Liver (tissue), 9 donors: ENCODE data around the gene TRDMT1. TPM values are rescaled to one million over a fixed set of nuclear protein-coding genes. Genes with fewer than 3 reads are reported as not detected.

Experiments
- DNase-seq: peaks from one replicate; pipeline ENCODE4 v3.0.0-alpha.2; 2017; ENCODE audit warnings: low spot score
- H3K27ac ChIP-seq, 2 donors: one replicate each; pipeline ENCODE4 v1.7.0; 2013; ENCODE audit warnings: inconsistent platforms in 2 of 2, low read length in 2 of 2, control low read depth in 1 of 2, low read depth in 1 of 2, mild to moderate bottlenecking in 1 of 2
- H3K27me3 ChIP-seq, 4 donors: one replicate each; pipeline versions ENCODE4 v1.6.1 to v1.7.0; 2013; ENCODE audit warnings: low read length in 3 of 4, inconsistent platforms in 1 of 4, mild to moderate bottlenecking in 1 of 4, moderate library complexity in 1 of 4; ENCODE audit not compliant: control insufficient read depth in 4 of 4, insufficient read depth in 4 of 4
- H3K36me3 ChIP-seq, 4 donors: one replicate each; pipeline versions ENCODE4 v1.6.1 to v1.7.0; 2013; ENCODE audit warnings: low read length in 3 of 4, mild to moderate bottlenecking in 3 of 4, low read depth in 1 of 4, moderate library complexity in 1 of 4; ENCODE audit not compliant: control insufficient read depth in 4 of 4, insufficient read depth in 3 of 4
- H3K4me1 ChIP-seq, 4 donors: one replicate each; pipeline versions ENCODE4 v1.6.1 to v1.7.0; 2013; ENCODE audit warnings: low read length in 3 of 4, mild to moderate bottlenecking in 3 of 4, moderate library complexity in 1 of 4; ENCODE audit not compliant: control insufficient read depth in 4 of 4, insufficient read depth in 4 of 4
- H3K4me3 ChIP-seq, 3 donors: one replicate each; pipeline versions ENCODE4 v1.6.1 to v1.7.0; 2013; ENCODE audit warnings: low read length in 3 of 3, control low read depth in 1 of 3, low read depth in 1 of 3, mild to moderate bottlenecking in 1 of 3
- H3K9ac ChIP-seq, 2 donors: one replicate each; pipeline ENCODE4 v1.7.0; 2013; ENCODE audit warnings: low read length in 2 of 2, mild to moderate bottlenecking in 2 of 2, moderate library complexity in 2 of 2, control low read depth in 1 of 2, low read depth in 1 of 2
- H3K9me3 ChIP-seq, 4 donors: one replicate each; pipeline versions ENCODE4 v1.6.1 to v1.7.0; 2013; ENCODE audit warnings: low read length in 3 of 4; ENCODE audit not compliant: control insufficient read depth in 4 of 4
- ATF3 ChIP-seq: IDR thresholded peaks from 2 replicates; pipeline ENCODE4 v1.6.1; 2016; ENCODE audit warnings: antibody characterized with exemption
- CTCF ChIP-seq: fragments of 150-350 bp; IDR thresholded peaks from 2 replicates; pipeline ENCODE4 v1.5.1; 2017; ENCODE audit warnings: improper control_type of control experiment, low read depth, low read length; ENCODE audit not compliant: missing input control
- EGR1 ChIP-seq, 2 donors: IDR thresholded peaks; 2 replicates each; pipeline ENCODE4 v1.6.1; 2016 to 2018; ENCODE audit warnings: antibody characterized with exemption in 2 of 2, low read depth in 2 of 2
- FOXA2 ChIP-seq: IDR thresholded peaks from 2 replicates; pipeline ENCODE4 v1.6.1; 2016; ENCODE audit warnings: antibody characterized with exemption
- GABPA ChIP-seq, 2 donors: IDR thresholded peaks in 1 of 2; conservative IDR thresholded peaks in 1 of 2; 2 replicates each; pipeline ENCODE4 v1.6.1; 2016; ENCODE audit warnings: antibody characterized with exemption in 2 of 2, mild to moderate bottlenecking in 1 of 2, moderate library complexity in 1 of 2
- HNF4A ChIP-seq, 2 donors: conservative IDR thresholded peaks; 2 replicates each; pipeline ENCODE4 v1.6.1; 2016; ENCODE audit warnings: antibody characterized with exemption in 2 of 2, mild to moderate bottlenecking in 2 of 2
- HNF4G ChIP-seq: IDR thresholded peaks from 2 replicates; pipeline ENCODE4 v1.6.1; 2016; ENCODE audit warnings: antibody characterized with exemption
- JUND ChIP-seq, 2 donors: IDR thresholded peaks; 2 replicates each; pipeline ENCODE4 v1.6.1; 2016; ENCODE audit warnings: antibody characterized with exemption in 2 of 2
- MAX ChIP-seq: IDR thresholded peaks from 2 replicates; pipeline ENCODE4 v1.6.1; 2016; ENCODE audit warnings: antibody characterized with exemption
- NR2F2 ChIP-seq: IDR thresholded peaks from 2 replicates; pipeline ENCODE4 v1.6.1; 2016; ENCODE audit warnings: antibody characterized with exemption
- RAD21 ChIP-seq, 2 donors: IDR thresholded peaks; 2 replicates each; pipeline ENCODE4 v1.6.1; 2016; ENCODE audit warnings: antibody characterized with exemption in 2 of 2, mild to moderate bottlenecking in 2 of 2
- REST ChIP-seq: IDR thresholded peaks from 2 replicates; pipeline ENCODE4 v1.6.1; 2016; ENCODE audit warnings: antibody characterized with exemption, mild to moderate bottlenecking
- RXRA ChIP-seq, 2 donors: IDR thresholded peaks; 2 replicates each; pipeline ENCODE4 v1.6.1; 2017 to 2018; ENCODE audit warnings: antibody characterized with exemption in 2 of 2, mild to moderate bottlenecking in 1 of 2
- SP1 ChIP-seq: IDR thresholded peaks from 2 replicates; pipeline ENCODE4 v1.6.1; 2018; ENCODE audit warnings: antibody characterized with exemption, mild to moderate bottlenecking
- TAF1 ChIP-seq: conservative IDR thresholded peaks from 2 replicates; pipeline ENCODE4 v1.6.1; 2016; ENCODE audit warnings: antibody characterized with exemption, mild to moderate bottlenecking
- YY1 ChIP-seq: IDR thresholded peaks from 2 replicates; pipeline ENCODE4 v1.6.1; 2016; ENCODE audit warnings: antibody characterized with exemption, mild to moderate bottlenecking
- WGBS: extraction: QIAGEN DNeasy Blood & Tissue Kit; methylation state at CpG from one replicate; pipeline ENCODE4 v1.1.7; 2013; 5-methylcytosine and 5-hydroxymethylcytosine counted together
- polyA plus RNA-seq, 2 donors: library from polyadenylated mRNA; stranded (reverse) in 1 of 2; unstranded in 1 of 2; fragments of 200-250 nt in 1 of 2; fragments of >200 nt in 1 of 2; fragmentation: Nextera tagmentation in 1 of 2; extraction: Ambion mirVana in 1 of 2; gene quantifications; one replicate each; pipeline versions ENCODE4 v1.2.1 to v1.2.3, GENCODE V29; 2013 to 2015
- total RNA-seq, 2 donors: library from RNA; depleted of rRNA; stranded (reverse); fragments of >200 nt; gene quantifications; one replicate each; pipeline ENCODE4 v1.2.3, GENCODE V29; 2014
- donor health status: healthy.
- donor health status: healthy.
- donor health status: healthy.
- donor health status: healthy.
- donor health status: healthy.

TRDMT1 gene
- total and polyA plus RNA-seq, 4 donors, result 0.38 to 2.4 (median 1.1) TPM

DNA sequence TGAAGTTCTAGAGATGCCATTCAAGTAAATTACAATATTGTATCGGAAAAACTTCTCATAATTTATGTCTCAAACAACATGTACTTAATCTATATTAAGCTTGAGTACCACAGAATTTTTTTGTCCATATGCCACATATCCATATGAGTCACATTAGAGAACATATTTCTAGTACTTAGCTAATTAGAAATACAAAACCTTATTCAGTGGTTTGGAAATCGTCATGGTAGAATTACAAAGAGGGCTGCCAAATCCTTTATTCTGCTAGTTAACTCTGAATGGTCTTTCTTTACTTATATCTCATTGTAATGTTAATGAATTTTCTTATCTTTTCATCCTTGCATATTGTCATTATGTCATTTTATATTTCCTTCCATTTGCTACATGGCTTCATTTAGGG lies 17.6 kb upstream of the TRDMT1 start:
- no peak for DNase-seq
- Histone ChIP-seq H3K27me3 (no peaks in the 10 kb centered on the region), H3K4me1 (no peaks in the 10 kb centered on the region), H3K9me3 (no peaks in the 10 kb centered on the region), H3K36me3 (no peaks in the 10 kb centered on the region), H3K4me3 (no peak overlapping the region), H3K27ac (no peak overlapping the region), H3K9ac (no peak overlapping the region)
- WGBS, result 92% methylated on average over 2 of the region's 2 CpGs
- TF ChIP-seq HNF4A (conservative IDR thresholded peaks at IDR 0.05) (no peak), RXRA (IDR thresholded peaks at IDR 0.05) (no peak), FOXA2 (no peak), REST (no peak), JUND (IDR thresholded peaks at IDR 0.05) (no peak), ATF3 (no peak), NR2F2 (no peak), SP1 (no peak), TAF1 (no peak), RAD21 (IDR thresholded peaks at IDR 0.05) (no peak), YY1 (no peak), EGR1 (IDR thresholded peaks at IDR 0.05; ENCODE audit: low read depth in 2 of 2) (no peak), GABPA (IDR thresholded peaks at IDR 0.05 in 1 of 2, conservative IDR thresholded peaks at IDR 0.05 in 1 of 2) (no peak), MAX (no peak), HNF4G (no peak)

DNA sequence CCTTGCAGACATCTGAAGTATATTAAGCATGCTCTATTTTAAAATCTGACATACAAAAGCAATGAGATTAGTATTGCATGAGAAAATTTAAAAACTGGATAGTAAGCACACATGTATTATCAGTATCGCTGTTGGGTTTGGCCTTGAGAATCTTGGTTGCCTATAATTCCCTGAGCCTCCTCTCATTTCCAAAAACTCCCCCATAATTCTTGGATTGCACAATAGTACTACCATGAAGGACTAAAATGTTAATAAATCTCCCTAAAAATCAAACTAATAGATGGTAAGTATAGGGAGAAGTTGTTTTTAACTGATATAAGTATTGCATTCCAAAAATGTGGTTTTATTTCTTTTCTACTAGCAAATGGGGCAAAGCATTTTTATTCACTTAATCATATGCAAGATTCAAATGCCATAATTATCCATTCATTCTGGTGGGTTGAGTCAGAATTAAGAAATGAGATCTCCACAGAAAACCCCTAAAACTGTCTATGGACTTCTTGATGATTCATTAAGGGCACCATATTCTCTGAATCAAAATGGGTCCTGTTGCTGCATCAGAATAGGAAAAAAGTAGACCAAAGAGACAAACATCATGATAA lies 16.3 kb upstream of the TRDMT1 start:
- H3K9me3 ChIP-seq, result no peaks in the 10 kb centered on the region
- DNase-seq, result no peak
- 95% methylated on average over 1 of the region's 1 CpG for WGBS
- no peaks in the 10 kb centered on the region for H3K36me3 ChIP-seq
- no peaks in the 10 kb centered on the region for H3K4me1 ChIP-seq
- no peak overlapping the region for H3K27ac ChIP-seq
- no peak overlapping the region for H3K9ac ChIP-seq
- H3K27me3 ChIP-seq, result no peaks in the 10 kb centered on the region
- H3K4me3 ChIP-seq, result no peak overlapping the region
- no peak for TF ChIP-seq YY1
- no peak for TF ChIP-seq ATF3
- no peak for TF ChIP-seq REST
- no peak for TF ChIP-seq EGR1 (IDR thresholded peaks at IDR 0.05; ENCODE audit: low read depth in 2 of 2)
- TF ChIP-seq MAX, result no peak
- TF ChIP-seq GABPA (IDR thresholded peaks at IDR 0.05 in 1 of 2, conservative IDR thresholded peaks at IDR 0.05 in 1 of 2), result no peak
- no peak for TF ChIP-seq HNF4A (conservative IDR thresholded peaks at IDR 0.05)
- TF ChIP-seq CTCF, result no peak
- no peak for TF ChIP-seq SP1
- TF ChIP-seq JUND (IDR thresholded peaks at IDR 0.05), result no peak
